H7 (cell line): ENCODE measurements around the gene OOSP4B. TPM values are rescaled to one million over a fixed set of nuclear protein-coding genes. Genes with fewer than 3 reads are reported as not detected.
"Not testable (repeated sequence)": the region's sequence is repeated elsewhere in the genome, so short reads cannot be mapped to it uniquely, and the experiment has no call there.

ENCODE experiments used
- DNase-seq: peaks from one replicate; pipeline ENCODE4 v3.0.0; 2012
- H3K27me3 ChIP-seq: 2 replicates; pipeline ENCODE4 v1.6.0; 2011; ENCODE audit warnings: mild to moderate bottlenecking, low read length; ENCODE audit not compliant: control insufficient read depth, insufficient read depth
- H3K36me3 ChIP-seq: replicated peaks from 2 replicates; pipeline ENCODE4 v1.5.1; 2011; ENCODE audit warnings: low read length; ENCODE audit not compliant: control insufficient read depth, insufficient read depth
- H3K4me3 ChIP-seq: 2 replicates; pipeline ENCODE4 v1.5.1; 2011; ENCODE audit warnings: low read depth, mild to moderate bottlenecking, control low read depth, low read length, moderate library complexity; ENCODE audit not compliant: insufficient read depth
- total RNA-seq: library from RNA; depleted of rRNA; stranded (reverse); fragments of >200 nt; shearing (Covaris generic); gene quantifications from 2 replicates; pipeline ENCODE4 v1.2.3, GENCODE V29; 2014; rRNA removed

Gene OOSP4B
- total RNA-seq = not detected in 2 replicates

DNA sequence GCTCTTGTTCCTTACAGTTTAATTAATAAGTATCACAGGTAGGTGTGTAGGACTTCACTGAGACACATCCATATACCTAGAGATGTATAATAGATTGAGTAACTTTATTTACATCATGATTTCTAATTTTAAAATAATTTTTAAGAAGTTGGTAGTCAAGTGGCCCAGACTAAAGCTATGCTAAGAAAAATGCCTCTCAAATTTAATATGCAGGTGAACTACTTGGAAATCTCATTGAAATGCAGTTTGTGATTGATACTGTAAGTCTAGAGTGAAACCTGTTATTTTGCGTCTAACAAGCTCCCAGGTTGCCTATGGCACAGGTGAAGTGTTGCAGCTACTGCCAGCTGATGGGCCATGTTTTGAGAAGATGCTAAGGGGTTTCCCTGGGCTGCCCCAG is at the start of gene OOSP4B:
TSS of gene OOSP4B (plus strand) at position 301 of the 400 bp plus-strand sequence.
- DNase-seq = no peak
- Histone ChIP-seq H3K27me3 (no peaks in the 10 kb centered on the region), H3K4me3 (no peak within 1 kb of the TSS), H3K36me3 (no peaks in the 10 kb centered on the region)

DNA sequence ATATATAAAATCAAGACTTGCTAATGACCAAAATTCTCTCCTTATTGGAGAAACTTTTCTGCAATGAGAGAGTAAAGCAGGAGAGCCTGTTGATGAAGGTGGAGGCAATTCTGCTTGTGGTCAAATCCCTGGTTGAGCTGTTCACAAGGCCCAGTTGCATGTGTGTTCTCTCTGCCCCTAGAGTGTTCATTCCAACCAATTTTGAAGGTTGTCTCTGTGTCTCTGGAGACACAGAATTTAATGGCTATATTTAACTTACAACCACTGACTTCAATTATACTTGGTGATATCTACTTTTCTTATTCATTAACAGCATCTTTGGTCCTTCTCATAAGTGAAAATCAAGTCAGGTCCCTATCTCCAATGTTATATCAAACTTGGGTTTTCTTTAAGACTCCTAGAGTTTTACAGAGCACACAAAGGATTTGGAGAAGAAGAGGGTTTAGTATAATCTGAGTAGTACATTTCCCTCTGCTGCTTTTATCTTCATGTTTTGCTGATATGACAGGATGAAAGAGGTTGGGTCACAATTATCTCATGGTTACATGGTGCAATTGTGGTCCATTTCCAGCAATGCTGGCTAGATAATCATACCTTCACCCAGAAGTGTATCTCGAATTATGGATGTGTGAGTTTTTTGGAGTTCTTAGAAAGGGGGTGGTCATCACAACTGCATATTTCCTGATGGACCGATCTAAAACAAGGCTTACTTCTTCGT is 49.1 kb upstream of the OOSP4B start:
- H3K4me3 ChIP-seq = no peak overlapping the region
- no peaks in the 10 kb centered on the region for H3K36me3 ChIP-seq
- no peaks in the 10 kb centered on the region for H3K27me3 ChIP-seq
- no peak for DNase-seq

DNA sequence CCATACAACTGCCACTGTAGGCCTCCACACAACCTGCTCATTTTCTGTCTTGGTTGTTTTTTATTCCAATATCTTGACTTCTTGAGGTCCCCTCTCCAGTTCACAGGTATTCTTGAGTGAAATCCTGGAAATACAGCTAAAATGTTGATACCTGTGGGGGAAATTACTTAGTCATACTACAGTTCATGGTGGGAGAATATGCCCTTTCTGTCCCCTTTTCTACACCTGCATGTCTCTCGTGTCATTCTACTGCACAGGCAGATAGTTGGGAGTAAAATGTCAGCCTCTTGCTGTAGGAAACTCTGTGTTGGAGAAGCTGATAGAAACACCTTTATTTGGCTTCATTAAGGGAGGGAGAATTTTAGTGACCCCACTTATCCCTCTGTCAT is 48.6 kb upstream of the OOSP4B start:
- Histone ChIP-seq H3K27me3 (no peaks in the 10 kb centered on the region), H3K36me3 (no peaks in the 10 kb centered on the region), H3K4me3 (no peak overlapping the region)
- DNase-seq = no peak

DNA sequence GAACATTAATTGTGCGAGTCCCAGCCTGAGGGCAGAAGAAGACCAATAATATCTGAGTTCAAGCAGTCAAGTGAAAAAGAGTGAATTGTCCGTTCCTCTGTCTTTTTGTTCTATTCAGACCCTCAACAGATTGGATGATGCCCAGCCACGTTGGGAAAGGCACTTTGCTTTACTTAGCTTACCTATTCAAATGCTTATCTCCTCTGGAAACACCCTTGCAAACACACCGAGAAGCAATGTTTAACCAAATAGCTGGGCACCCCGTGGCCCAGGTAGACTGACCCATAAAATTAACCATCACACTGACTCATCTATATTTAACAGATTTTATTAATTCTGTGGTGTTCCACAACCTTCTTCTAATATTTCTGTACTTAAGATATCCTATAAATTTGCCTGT is 43.9 kb upstream of the OOSP4B start:
- no peak overlapping the region for H3K4me3 ChIP-seq
- peak; percentile 5 for DNase-seq

DNA sequence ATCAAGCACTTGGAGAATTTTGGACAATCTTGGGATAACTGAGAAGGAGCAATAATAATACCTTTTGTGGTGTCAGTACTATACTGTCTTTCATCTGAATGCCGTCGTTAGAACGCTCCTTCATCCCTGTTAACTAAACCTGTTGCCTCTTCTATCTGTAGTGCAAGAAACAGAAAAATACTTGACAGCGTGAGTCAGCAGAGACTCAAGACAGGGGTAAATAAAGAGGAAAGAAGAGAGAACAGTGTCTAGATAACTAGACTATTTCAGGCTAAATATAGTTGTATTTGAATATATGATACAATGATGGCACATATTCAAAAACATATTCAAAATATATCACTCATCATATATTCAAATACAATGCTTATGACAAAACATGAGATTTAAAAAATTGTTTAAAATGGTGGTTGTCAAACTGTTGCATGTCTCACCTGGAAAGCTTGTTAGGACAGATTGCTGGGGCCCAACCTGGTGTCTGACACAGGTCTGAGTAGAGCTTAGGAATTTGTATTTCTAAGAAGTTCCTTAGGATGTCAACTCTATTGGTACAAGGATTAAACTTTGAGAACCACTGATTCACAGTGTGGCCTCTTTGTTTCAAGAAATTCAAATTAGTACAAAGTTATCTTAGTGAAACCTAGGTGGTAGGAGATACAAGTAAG is 35.7 kb upstream of the OOSP4B start:
- Histone ChIP-seq H3K36me3 (no peaks in the 10 kb centered on the region), H3K27me3 (no peaks in the 10 kb centered on the region), H3K4me3 (no peak overlapping the region)
- DNase-seq = no peak

More for the DNA sequence above, 43.9 kb upstream of the OOSP4B start:
- Histone ChIP-seq H3K27me3 (no peaks in the 10 kb centered on the region), H3K36me3 (no peaks in the 10 kb centered on the region)

DNA sequence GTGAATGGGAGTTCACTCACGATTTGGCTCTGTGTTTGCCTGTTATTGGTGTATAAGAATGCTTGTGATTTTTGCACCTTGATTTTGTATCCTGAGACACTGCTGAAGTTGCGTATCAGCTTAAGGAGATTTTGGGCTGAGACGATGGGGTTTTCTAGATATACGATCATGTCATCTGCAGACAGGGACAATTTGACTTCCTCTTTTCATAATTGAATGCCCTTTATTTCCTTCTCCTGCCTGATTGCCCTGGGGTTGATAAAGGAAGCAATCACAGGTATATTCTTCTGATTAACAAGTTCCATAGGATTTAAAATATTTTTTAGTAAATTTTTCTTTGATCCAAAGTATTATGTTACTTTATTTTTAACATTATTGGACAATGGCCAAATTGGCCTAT is 34.9 kb upstream of the OOSP4B start:
- DNase-seq, H3K27me3 ChIP-seq, H3K36me3 ChIP-seq, H3K4me3 ChIP-seq: not testable (repeated sequence)

DNA sequence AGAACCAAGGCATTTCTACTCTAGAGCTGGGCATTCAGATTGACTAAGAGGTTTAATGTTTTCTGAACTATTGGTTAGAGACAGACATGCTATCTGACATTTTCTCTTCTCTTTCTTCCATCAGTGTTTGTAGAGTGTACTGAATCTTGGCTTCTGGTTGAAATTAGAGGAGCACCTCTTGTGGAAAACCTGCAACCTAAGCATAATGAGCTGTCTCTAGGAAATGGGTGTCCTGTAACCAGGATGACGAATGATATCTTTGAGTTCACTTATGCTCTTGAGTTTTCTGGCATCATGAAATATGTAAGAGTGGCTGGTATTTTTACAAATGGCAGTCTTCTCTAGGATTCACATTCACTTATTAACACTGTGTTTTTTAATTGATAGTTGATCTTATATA is 33.8 kb upstream of the OOSP4B start:
- no peak for DNase-seq
- H3K27me3 ChIP-seq = no peaks in the 10 kb centered on the region
- H3K36me3 ChIP-seq = no peaks in the 10 kb centered on the region
- no peak overlapping the region for H3K4me3 ChIP-seq

DNA sequence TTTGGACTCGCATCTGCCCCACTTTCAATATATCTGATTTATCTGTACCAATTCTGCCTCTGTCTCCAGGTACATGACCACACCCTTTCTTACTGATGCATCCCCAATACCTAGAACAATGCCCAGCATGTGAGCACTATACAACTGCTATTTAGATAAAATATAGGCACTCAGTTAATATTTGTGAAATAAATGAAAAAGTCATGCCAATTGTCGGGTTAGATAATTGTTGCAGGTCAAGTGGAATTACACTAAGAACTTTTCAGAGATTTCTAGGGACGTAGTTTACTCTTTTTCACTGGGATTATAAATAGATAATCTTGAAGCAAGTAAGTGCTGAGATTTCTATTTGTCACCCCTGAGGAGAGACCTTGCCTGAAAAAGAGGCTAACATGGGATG is 32.6 kb upstream of the OOSP4B start:
- no peak overlapping the region for H3K4me3 ChIP-seq
- no peaks in the 10 kb centered on the region for H3K27me3 ChIP-seq
- no peaks in the 10 kb centered on the region for H3K36me3 ChIP-seq
- no peak for DNase-seq

DNA sequence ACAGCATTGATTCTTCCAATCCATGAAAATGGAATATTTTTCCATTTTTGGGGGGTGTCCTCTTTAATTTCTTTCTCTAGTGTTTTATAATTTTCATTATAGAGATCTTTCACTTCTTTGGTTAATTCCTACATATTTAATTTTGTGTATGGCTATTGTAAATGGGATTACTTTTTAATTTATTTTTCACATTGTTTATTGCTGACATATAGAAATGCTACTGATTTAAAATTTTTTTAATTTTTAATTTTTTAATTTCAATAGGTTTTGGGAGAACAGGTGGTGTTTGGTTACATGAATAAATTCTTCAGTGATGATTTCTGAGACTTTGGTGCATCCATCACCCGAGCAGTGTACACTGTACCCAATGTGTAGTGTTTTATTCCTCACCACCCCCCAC is 26.6 kb upstream of the OOSP4B start:
- no peak for DNase-seq
- H3K4me3 ChIP-seq = no peak overlapping the region
- H3K27me3 ChIP-seq = no peaks in the 10 kb centered on the region
- no peaks in the 10 kb centered on the region for H3K36me3 ChIP-seq

DNA sequence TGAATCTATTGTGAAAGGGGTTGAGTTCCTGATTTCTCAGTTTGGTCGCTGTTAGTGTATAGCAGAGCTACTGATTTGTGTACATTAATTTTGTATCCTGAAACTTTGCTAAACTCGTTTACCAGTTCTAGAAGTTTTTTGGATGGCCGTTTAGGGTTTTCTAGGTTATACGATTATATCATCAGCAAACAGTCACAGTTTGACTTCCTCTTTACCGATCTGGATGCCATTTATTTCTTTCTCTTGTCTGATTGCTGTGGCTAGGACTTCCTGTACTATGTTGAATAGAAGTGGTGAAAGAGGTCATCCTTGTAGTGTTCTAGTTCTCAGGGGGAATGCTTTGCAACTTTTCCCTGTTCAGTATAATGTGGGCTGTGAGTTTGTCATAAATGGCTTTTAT is 24.6 kb upstream of the OOSP4B start:
- Histone ChIP-seq H3K4me3 (no peak overlapping the region), H3K27me3 (no peaks in the 10 kb centered on the region), H3K36me3 (no peaks in the 10 kb centered on the region)
- no peak for DNase-seq

DNA sequence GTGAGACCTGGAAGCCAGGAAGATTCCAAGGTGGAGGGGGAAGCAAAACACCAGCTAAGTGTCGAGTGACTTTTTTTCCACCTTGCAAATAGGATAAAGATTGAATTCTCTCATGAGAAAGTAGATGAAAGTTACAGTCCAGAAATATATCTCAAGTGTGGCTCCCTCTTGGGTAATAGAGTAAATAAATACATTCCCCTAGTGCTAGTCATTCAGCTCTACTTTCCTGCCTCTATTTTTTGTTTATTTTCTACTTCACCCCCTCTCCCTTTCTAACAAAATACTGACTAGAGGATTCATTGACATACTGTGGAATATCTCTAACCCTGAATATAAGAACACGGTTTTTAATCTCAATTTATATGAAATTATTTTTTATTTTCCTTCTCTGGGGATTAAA is 19.2 kb upstream of the OOSP4B start:
- DNase-seq = no peak
- Histone ChIP-seq H3K4me3 (no peak overlapping the region), H3K36me3 (no peaks in the 10 kb centered on the region), H3K27me3 (no peaks in the 10 kb centered on the region)

DNA sequence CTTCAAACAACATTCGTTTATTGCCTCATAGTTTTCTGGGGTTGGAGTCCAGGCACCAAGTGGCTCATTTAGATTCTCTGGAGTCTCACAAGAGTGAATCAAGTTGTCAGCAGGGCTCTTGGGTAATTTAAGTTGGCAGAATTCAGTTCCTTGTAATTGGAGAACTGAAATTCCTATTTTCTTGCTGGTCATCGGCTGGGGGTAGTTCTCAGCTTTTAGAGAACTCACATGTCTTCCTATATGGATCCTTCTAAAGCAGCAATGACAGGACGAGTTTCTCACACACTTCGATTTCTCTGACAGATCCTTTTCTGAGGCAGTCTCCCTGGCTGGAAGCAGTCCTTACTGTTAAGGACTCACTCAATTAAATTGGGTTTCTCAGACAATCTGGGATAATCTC is 17.3 kb upstream of the OOSP4B start:
- H3K4me3 ChIP-seq = no peak overlapping the region
- H3K36me3 ChIP-seq = no peaks in the 10 kb centered on the region
- H3K27me3 ChIP-seq = no peaks in the 10 kb centered on the region
- DNase-seq = no peak

DNA sequence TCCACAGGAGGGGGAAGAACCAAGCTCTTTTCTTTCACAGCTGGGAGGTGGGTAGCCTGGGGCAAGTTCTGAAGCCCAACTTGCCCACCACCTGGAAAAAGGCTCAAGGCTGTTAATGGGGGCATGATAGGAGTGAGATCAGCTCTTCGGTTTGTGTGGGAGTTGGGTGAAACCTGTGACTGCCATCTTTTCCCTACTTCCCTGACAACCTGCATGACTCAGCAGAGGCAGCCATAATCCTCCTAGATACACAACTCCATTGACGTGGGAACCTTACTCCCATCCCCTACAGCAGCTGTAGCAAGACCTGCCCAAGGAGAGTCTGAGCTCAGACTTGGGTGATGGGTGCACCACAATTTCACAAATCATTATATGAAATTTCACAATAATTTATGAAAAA is 13.3 kb upstream of the OOSP4B start:
- no peak for DNase-seq
- Histone ChIP-seq H3K4me3 (no peak overlapping the region), H3K27me3 (no peaks in the 10 kb centered on the region), H3K36me3 (no peaks in the 10 kb centered on the region)

DNA sequence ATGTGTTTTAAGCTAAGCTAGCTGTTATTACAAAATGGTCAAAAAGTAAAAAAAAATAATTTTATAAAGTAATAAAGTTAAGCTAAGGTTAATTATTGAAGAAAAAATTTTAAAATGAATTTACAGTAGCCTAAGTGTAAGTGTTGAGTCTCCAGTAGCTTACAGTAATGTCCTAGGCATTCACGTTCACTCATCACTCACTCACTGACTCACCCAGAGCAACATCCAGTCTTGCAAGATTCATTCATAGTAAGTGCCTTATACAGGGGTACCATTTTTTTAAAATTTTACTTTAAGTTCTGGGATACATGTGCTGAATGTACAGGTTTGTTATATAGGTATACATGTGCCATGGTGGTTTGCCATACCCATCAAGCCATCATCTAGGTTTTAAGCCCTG is 11.6 kb upstream of the OOSP4B start:
- Histone ChIP-seq H3K4me3 (no peak overlapping the region), H3K27me3 (no peaks in the 10 kb centered on the region), H3K36me3 (no peaks in the 10 kb centered on the region)
- no peak for DNase-seq

DNA sequence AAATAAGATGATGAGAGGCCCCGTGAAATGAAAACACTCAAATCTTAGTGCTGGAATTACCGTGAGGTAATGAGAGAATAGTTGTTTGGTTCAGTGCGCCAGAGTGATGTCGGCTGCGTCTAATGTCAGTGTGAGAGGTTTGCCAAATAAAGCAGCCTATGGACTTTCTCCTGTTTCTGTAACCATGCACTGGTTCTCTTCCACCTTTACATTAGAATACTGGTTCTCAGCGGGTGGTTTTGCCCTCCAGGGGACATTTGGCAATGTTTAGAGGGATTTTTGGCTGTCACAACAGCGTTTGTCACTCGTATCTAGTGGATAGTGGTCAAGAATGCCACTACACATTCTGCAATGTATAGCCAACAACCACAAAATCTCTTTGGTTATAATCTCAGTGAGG is 1.1 kb downstream of the OOSP4B start:
- H3K27me3 ChIP-seq = no peaks in the 10 kb centered on the region
- no peaks in the 10 kb centered on the region for H3K36me3 ChIP-seq
- peak; percentile 9 for DNase-seq
- H3K4me3 ChIP-seq = no peak overlapping the region
